RWPE1 (cell line): ENCODE data around the gene OBSL1.

Experiments used
- CTCF ChIA-PET: fragments of 350-600 bp; sonication (Branson Sonifier 250); formaldehyde crosslinking; extraction: SDS; loops from one replicate; lab custom pipeline; 2021; lab: Yijun Ruan, JAX
- POLR2A ChIA-PET: fragments of 400-600 bp; formaldehyde crosslinking; extraction: SDS; loops from one replicate; lab custom pipeline; 2020; ENCODE audit warnings: antibody characterized with exemption; ENCODE audit not compliant: low non-redundant PET; lab: Yijun Ruan, JAX
- DNase-seq: peaks from one replicate; pipeline ENCODE4 v3.0.0; 2012; ENCODE audit warnings: low spot score
- H3K27ac ChIP-seq: fragments of 450-650 bp; 2 replicates; pipeline ENCODE4 v1.5.1; 2017
- TF ChIP-seq, protein P1 (sequence below): fragments of 450-650 bp; conservative IDR thresholded peaks from 2 replicates; pipeline ENCODE4 v1.5.1; 2017; ENCODE audit warnings: low read depth, mild to moderate bottlenecking

OBSL1 gene

DNA sequence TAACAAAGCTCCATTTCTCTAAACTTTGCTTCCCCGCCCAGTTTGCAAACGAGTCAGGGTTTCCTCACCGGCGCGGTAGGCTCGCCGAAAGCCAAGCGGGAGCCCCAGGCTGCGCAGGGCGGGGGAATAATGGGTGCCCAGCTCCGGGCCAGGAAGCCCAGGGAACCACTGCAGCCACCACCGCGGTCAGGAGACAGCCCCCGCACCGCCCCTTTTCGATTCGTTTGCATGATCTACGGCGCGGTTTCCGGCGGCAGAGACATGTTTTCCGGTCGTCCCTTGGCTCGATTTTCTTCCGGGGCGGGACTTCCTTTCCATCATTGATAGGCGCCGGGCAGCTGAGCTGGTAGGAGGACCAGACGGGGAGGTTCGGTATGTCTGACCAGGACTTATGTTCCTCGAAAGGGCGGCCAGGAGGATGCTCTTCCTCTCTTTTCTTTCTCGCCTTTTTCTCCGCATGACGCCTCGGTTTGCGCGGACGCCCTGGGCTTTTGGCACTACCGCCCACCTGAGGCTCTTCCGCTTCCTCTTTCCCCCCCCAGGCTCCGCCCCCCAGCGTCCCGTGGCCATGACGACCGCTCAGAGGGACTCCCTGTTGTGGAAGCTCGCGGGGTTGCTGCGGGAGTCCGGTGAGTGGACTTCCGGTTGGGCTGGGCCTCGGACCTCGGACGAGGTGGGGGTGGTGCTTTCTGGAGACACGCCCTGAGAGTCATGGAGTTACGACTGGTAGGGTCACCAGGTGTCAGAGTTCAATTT, 26.4 kb upstream of the OBSL1 start, which contains the start of gene STK11IP:
Gene STK11IP (plus strand): TSS at position 306 of the 756 bp plus-strand sequence. CDS start 263 bp downstream, at position 569.
- DNase-seq = peak; percentile 99
- TF ChIP-seq, protein P1, sequence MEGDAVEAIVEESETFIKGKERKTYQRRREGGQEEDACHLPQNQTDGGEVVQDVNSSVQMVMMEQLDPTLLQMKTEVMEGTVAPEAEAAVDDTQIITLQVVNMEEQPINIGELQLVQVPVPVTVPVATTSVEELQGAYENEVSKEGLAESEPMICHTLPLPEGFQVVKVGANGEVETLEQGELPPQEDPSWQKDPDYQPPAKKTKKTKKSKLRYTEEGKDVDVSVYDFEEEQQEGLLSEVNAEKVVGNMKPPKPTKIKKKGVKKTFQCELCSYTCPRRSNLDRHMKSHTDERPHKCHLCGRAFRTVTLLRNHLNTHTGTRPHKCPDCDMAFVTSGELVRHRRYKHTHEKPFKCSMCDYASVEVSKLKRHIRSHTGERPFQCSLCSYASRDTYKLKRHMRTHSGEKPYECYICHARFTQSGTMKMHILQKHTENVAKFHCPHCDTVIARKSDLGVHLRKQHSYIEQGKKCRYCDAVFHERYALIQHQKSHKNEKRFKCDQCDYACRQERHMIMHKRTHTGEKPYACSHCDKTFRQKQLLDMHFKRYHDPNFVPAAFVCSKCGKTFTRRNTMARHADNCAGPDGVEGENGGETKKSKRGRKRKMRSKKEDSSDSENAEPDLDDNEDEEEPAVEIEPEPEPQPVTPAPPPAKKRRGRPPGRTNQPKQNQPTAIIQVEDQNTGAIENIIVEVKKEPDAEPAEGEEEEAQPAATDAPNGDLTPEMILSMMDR = no peak
- CTCF ChIA-PET = interaction anchor here (0.6 to 1.6 kb wide), 3 partner anchors 28 to 45 kb away, joined by 3 to 5 read pairs (median 5); no protein-coding TSS in a partner anchor
- POLR2A ChIA-PET = interaction anchor here (1.1 to 1.3 kb wide), 2 partner anchors 27 to 310 kb away, joined by 3 to 4 read pairs; partner anchors contain the start of gene OBSL1
- H3K27ac ChIP-seq = peak within 1 kb of the TSS; percentile 89

DNA sequence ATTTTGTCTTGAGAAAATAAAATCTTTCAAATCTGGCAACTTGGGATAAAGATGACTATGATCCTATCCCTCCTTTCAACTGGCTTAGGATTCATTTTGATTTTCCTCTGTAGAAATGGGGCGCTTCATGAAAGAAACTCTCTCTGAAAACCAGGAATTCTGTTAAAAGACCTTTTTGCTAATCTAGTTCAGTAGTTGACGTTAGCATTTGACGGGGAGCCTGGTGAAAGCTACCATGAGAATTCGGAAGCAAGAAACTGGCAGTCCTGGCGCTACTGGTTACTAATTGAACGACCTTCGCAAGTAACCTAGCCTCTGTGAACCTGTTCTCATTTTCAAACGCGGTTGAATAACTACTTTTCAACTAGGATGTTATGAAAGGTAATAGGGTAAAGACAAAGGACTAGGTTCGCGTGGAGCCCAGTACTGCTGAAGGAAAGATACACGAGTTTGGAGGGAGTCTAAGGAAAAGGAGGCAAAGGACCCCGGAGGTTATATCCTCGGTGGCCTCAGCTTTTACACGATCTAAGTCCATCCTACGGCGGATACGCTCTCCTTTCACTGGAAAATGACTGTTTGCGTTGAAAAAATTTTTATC, 25.7 kb upstream of the OBSL1 start:
- no peak for DNase-seq
- ChIA-PET CTCF (interaction anchor here (0.5 to 1.6 kb wide), 3 partner anchors 36 to 87 kb away, joined by 3 to 5 read pairs (median 5); no protein-coding TSS in a partner anchor), POLR2A (interaction anchor here (1.1 to 1.3 kb wide), 2 partner anchors 26 to 309 kb away, joined by 3 to 4 read pairs; partner anchors contain the start of gene OBSL1)
- H3K27ac ChIP-seq = peak overlapping the region; percentile 89
- TF ChIP-seq, protein P1 = no peak

DNA sequence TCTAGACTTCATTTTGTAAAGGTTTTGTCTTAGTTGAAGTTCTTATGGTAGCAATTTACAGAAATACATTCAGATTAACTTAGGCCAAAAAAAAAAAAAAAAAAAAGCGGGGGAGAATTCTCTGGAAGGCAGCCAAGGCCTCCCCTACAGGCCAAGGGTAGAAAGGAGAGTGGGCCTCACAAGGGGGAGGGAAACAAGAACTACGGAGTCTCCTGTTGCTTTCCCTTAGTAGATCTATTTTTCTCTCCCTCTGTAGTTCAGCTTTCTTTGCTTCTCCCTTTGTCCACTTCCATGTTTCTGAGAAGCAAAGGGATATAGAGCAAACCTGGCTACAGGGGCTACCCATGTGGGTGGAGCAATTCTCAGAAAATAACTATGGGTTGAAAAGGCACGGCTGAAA, 23.9 kb upstream of the OBSL1 start:
- ChIA-PET POLR2A (no interaction called here), CTCF (interaction anchor here (0.6 to 0.8 kb wide), 2 partner anchors 43 to 322 kb away, joined by 3 read pairs; no protein-coding TSS in a partner anchor)
- no peak overlapping the region for H3K27ac ChIP-seq
- DNase-seq = no peak
- TF ChIP-seq, protein P1 = no peak

DNA sequence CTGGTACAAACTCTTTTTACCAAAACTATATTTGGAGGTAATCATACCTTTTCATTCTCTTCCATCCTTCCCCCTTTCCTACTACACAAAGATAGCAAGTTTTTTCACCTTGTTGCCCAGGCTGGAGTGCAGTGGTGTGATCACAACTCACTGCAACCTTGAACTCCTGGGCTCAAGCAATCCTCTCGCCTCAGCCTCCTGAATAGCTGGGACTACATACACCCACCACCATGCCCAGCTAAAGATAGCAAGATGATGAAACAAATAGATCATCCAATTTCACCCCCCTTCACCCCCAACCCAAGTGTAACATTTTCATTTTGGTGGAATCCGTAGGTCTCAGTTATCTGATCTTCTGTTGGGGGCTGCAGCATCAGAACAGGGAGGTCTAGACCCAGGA, 21.8 kb upstream of the OBSL1 start:
- ChIA-PET POLR2A (no interaction called here), CTCF (no interaction called here)
- TF ChIP-seq, protein P1 = no peak
- DNase-seq = no peak
- H3K27ac ChIP-seq = no peak overlapping the region

DNA sequence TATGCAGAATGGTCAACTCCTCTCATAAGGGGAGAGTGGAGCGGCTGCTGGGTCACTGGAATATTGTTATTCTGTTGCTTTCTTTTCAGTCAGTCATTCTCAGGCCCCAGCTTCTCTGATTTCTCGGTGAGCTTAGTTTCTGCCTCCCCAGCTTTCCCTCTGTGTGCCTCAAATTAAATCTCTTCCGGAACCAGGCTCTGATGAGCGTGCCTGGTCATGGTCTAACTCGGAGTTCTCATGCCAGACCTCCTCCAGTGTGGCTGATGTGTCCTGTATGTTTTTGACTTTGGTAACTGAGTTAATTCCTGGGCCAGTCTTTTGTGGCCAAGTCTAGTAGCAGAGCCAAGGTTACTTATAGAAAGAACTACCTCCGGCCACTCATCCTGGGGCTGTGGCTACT, 21.4 kb upstream of the OBSL1 start:
- DNase-seq = no peak
- CTCF ChIA-PET = no interaction called here
- TF ChIP-seq, protein P1 = no peak
- POLR2A ChIA-PET = no interaction called here
- H3K27ac ChIP-seq = no peak overlapping the region

DNA sequence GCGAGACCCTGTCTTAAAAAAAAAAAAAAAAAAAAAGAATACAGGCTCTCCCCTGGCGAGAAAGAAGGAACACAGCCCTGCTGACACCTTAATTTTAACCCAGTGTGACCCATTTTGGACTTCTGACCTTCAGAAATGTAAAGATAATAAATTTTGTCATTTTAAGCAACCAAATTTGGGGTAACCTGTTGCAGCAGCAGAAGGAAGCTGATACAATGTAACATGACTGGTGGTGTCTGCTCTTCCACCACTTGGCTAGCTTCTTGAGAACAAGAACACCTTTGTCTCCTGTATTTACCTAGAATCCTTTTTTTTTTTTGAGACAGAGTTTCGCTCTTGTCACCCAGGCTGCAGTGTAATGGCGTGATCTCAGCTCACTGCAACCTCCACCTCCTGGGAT, 19.8 kb upstream of the OBSL1 start:
- CTCF ChIA-PET = no interaction called here

More for the DNA sequence above, 19.8 kb upstream of the OBSL1 start:
- TF ChIP-seq, protein P1 = no peak
- no peak overlapping the region for H3K27ac ChIP-seq
- POLR2A ChIA-PET = no interaction called here
- DNase-seq = no peak
